Lower leg skin (tissue), 3 donors: Measurements from ENCODE around the gene KCMF1.

Experiments used
- POLR2A ChIP-seq, 2 donors: fragments of 450-650 bp; IDR thresholded peaks; one replicate each; pipeline ENCODE4 v1.6.1; 2016 to 2017; ENCODE audit warnings: antibody characterized with exemption in 2 of 2, mild to moderate bottlenecking in 1 of 2, moderate library complexity in 1 of 2
- TF ChIP-seq, protein P1 (sequence below), 3 donors: fragments of 450-650 bp; IDR thresholded peaks; one replicate each; pipeline ENCODE4 v1.5.1; 2016; ENCODE audit warnings: antibody characterized with exemption in 3 of 3, mild to moderate bottlenecking in 3 of 3, moderate library complexity in 2 of 3

DNA sequence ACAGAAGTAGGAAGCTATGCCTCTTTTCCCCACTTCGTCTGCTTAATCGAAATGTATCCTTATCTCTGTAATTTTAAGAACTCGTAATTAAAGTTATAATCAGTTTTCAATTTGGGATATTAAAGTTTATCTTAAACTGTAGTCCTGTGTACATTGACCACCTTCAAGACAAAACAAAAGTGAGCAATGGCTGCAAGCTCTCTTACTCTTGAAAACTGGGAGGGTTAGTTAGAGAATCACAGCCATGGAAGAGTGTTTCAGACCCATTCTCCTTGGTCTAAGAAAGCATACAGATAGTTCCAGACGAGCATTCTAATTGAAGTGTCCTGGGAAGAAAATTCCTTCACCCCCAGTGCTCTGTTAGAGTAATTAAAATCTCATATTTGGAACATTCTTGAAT, 2.0 kb downstream of the KCMF1 start:
- TF ChIP-seq, protein P1, sequence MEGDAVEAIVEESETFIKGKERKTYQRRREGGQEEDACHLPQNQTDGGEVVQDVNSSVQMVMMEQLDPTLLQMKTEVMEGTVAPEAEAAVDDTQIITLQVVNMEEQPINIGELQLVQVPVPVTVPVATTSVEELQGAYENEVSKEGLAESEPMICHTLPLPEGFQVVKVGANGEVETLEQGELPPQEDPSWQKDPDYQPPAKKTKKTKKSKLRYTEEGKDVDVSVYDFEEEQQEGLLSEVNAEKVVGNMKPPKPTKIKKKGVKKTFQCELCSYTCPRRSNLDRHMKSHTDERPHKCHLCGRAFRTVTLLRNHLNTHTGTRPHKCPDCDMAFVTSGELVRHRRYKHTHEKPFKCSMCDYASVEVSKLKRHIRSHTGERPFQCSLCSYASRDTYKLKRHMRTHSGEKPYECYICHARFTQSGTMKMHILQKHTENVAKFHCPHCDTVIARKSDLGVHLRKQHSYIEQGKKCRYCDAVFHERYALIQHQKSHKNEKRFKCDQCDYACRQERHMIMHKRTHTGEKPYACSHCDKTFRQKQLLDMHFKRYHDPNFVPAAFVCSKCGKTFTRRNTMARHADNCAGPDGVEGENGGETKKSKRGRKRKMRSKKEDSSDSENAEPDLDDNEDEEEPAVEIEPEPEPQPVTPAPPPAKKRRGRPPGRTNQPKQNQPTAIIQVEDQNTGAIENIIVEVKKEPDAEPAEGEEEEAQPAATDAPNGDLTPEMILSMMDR (IDR thresholded peaks at IDR 0.05), result no peak
- no peak for TF ChIP-seq POLR2A (IDR thresholded peaks at IDR 0.05)
